ENCODE results near the gene TTC33. TPM values are rescaled to one million over a fixed set of nuclear protein-coding genes. Genes with fewer than 3 reads are reported as not detected.

The TTC33 gene
- polyA plus RNA-seq, 1 of the 3 experiments (the other 2 are of a cell fraction): 2.2 TPM

- WGBS (ENCODE audit: low lambda C conversion rate): 28% methylated on average over 2 of the region's 2 CpGs
- Histone ChIP-seq H3K79me2 (ENCODE audit: insufficient read depth) (no peaks in the 10 kb centered on the region), H4K20me1 (ENCODE audit: insufficient read depth) (no peaks in the 10 kb centered on the region; the same call in 1 of the 2 replicates), H3F3A (replicated peaks; ENCODE audit: insufficient read depth) (peaks cover 4% of the 10 kb centered on the region), H3K9me3 (no peaks in the 10 kb centered on the region), H3K9ac (no peak overlapping the region), H2AFZ (ENCODE audit: low read depth) (no peak overlapping the region), H3K36me3 (replicated peaks in 1 of 2; ENCODE audit: control insufficient read depth in 1 of 2, insufficient read depth in 2 of 2, low read length in 1 of 2) (no peaks in the 10 kb centered on the region), H3K4me3 (ENCODE audit: low read depth in 2 of 2, low read length in 1 of 2) (no peak overlapping the region), H3K9me2 (no peaks in the 10 kb centered on the region), H3K4me2 (no peak overlapping the region; the same call in 1 of the 2 replicates), H3K27me3 (ENCODE audit: insufficient read depth) (peaks cover 64% of the 10 kb centered on the region), H3K27ac (ENCODE audit: low read depth in 2 of 2, low read length in 1 of 2) (no peak overlapping the region), H3K4me1 (ENCODE audit: control insufficient read depth in 1 of 2, insufficient read depth in 2 of 2, low read depth in 1 of 2, low read length in 1 of 2) (peaks cover 6 to 11% of the 10 kb centered on the region in 2 experiments; a peak in 2 of 4 replicates)
- TF ChIP-seq FOSL2 (IDR thresholded peaks at IDR 0.05; ENCODE audit: borderline replicate concordance, low read depth) (no peak), RAD21 (IDR thresholded peaks at IDR 0.05; ENCODE audit: low read length) (no peak), USF1 (IDR thresholded peaks at IDR 0.05; ENCODE audit: borderline replicate concordance, low read depth) (no peak), MEF2A (IDR thresholded peaks at IDR 0.05; ENCODE audit: borderline replicate concordance, low read depth) (no peak), TEAD4 (IDR thresholded peaks at IDR 0.05; ENCODE audit: borderline replicate concordance, insufficient read depth) (no peak), FOXM1 (IDR thresholded peaks at IDR 0.05; ENCODE audit: low read depth) (no peak), RCOR1 (IDR thresholded peaks at IDR 0.05; ENCODE audit: low read length) (no peak), RXRA (IDR thresholded peaks at IDR 0.05; ENCODE audit: borderline replicate concordance, low read depth) (no peak), EZH2phosphoT487 (IDR thresholded peaks at IDR 0.05; ENCODE audit: borderline replicate concordance, low read depth) (no peak), TAF1 (IDR thresholded peaks at IDR 0.05; ENCODE audit: borderline replicate concordance, low read depth, low read length) (no peak)
- TF ChIP-seq, protein P1, sequence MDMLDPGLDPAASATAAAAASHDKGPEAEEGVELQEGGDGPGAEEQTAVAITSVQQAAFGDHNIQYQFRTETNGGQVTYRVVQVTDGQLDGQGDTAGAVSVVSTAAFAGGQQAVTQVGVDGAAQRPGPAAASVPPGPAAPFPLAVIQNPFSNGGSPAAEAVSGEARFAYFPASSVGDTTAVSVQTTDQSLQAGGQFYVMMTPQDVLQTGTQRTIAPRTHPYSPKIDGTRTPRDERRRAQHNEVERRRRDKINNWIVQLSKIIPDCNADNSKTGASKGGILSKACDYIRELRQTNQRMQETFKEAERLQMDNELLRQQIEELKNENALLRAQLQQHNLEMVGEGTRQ (IDR thresholded peaks at IDR 0.05; ENCODE audit: borderline replicate concordance, low read depth, low read length): no peak
- ChIA-PET POLR2A (no interaction called here), CTCF (interaction anchor here (1.7 kb wide), 1 partner anchor 12 kb away, joined by 6 read pairs; no protein-coding TSS in a partner anchor)
- DNase-seq: no peak
Measured at GRCh38 chr5:40677456-40677855, 78.3 kb downstream of the TTC33 start.

DNA sequence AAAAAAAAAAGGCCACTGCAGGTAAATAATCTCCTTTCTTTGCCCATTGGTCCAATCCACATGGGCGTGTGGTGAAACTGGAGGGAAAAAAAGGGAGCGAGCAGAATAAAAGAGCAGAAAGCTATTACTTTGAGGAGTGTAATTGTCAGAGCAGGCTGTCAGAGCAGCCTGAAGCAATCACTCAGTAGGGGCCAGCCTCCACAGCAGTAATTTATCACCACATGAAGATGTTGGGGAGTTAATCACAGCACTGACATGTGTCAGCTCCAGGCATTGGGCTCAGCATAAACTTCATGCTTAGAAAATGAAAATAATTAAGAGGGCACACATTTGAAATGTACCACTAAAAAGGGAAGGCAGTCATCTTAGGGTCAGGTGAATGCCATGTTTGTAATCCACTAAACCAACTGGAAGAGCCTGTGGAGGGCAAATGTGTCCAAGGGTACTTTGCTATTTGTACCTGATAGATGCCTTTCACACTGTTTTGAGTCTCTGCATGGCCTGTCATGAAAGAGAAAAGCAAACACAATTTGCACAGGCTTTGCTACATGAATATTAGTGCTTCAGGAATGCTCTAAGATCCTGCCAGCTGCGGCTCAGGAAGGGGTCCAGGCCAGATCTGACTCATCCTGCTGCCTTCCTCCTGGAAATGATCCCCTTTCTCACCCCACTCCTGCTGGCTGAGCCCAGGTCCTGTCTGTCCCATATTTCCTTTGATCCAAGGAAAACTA is 79.0 kb downstream of the TTC33 start:
- no peak for TF ChIP-seq POLR2AphosphoS5 (IDR thresholded peaks at IDR 0.05; ENCODE audit: low read depth, low read length)
- TF ChIP-seq MAX (IDR thresholded peaks at IDR 0.05; ENCODE audit: low read depth): no peak
- TF ChIP-seq RAD21 (IDR thresholded peaks at IDR 0.05; ENCODE audit: low read length): no peak
- TF ChIP-seq ELF1 (IDR thresholded peaks at IDR 0.05): no peak
- no peak for TF ChIP-seq SIN3A (IDR thresholded peaks at IDR 0.05; ENCODE audit: borderline replicate concordance, low read depth, low read length)
- no peak for TF ChIP-seq USF1 (IDR thresholded peaks at IDR 0.05; ENCODE audit: borderline replicate concordance, low read depth)
- Histone ChIP-seq H3K36me3 (replicated peaks in 1 of 2; ENCODE audit: control insufficient read depth in 1 of 2, insufficient read depth in 2 of 2, low read length in 1 of 2) (no peaks in the 10 kb centered on the region), H3K27me3 (ENCODE audit: insufficient read depth) (peaks cover 59% of the 10 kb centered on the region), H3K4me1 (ENCODE audit: control insufficient read depth in 1 of 2, insufficient read depth in 2 of 2, low read depth in 1 of 2, low read length in 1 of 2) (peaks cover 6 to 11% of the 10 kb centered on the region in 2 experiments; a peak in 2 of 4 replicates), H3K79me2 (ENCODE audit: insufficient read depth) (no peaks in the 10 kb centered on the region), H4K20me1 (ENCODE audit: insufficient read depth) (no peaks in the 10 kb centered on the region; the same call in 1 of the 2 replicates), H3K27ac (ENCODE audit: low read depth in 2 of 2, low read length in 1 of 2) (no peak overlapping the region), H2AFZ (ENCODE audit: low read depth) (no peak overlapping the region), H3F3A (replicated peaks; ENCODE audit: insufficient read depth) (peaks cover 4% of the 10 kb centered on the region), H3K4me3 (ENCODE audit: low read depth in 2 of 2, low read length in 1 of 2) (no peak overlapping the region), H3K9me3 (no peaks in the 10 kb centered on the region), H3K4me2 (no peak overlapping the region; the same call in 1 of the 2 replicates), H3K9ac (no peak overlapping the region), H3K9me2 (no peaks in the 10 kb centered on the region)
- CTCF ChIA-PET: interaction anchor here (1.7 kb wide), 1 partner anchor 12 kb away, joined by 6 read pairs; no protein-coding TSS in a partner anchor
- DNase-seq: no peak
- POLR2A ChIA-PET: no interaction called here
- WGBS (ENCODE audit: low lambda C conversion rate): 24% methylated on average over 3 of the region's 3 CpGs

Data from SK-N-SH (cell line).